NOMO-1 treated with dmso at 0.1 percent for 144 hours (cell line): ENCODE data around the gene RAB27B.
"Not testable (repeated sequence)": the region's sequence is repeated elsewhere in the genome, so short reads cannot be mapped to it uniquely, and the experiment has no call there.

Source experiments
- DNase-seq: peaks from one replicate; lab custom pipeline; 2025; ENCODE audit not compliant: unreplicated experiment; lab: John Stamatoyannopoulos, UW

The RAB27B gene, protein sequence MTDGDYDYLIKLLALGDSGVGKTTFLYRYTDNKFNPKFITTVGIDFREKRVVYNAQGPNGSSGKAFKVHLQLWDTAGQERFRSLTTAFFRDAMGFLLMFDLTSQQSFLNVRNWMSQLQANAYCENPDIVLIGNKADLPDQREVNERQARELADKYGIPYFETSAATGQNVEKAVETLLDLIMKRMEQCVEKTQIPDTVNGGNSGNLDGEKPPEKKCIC

DNA sequence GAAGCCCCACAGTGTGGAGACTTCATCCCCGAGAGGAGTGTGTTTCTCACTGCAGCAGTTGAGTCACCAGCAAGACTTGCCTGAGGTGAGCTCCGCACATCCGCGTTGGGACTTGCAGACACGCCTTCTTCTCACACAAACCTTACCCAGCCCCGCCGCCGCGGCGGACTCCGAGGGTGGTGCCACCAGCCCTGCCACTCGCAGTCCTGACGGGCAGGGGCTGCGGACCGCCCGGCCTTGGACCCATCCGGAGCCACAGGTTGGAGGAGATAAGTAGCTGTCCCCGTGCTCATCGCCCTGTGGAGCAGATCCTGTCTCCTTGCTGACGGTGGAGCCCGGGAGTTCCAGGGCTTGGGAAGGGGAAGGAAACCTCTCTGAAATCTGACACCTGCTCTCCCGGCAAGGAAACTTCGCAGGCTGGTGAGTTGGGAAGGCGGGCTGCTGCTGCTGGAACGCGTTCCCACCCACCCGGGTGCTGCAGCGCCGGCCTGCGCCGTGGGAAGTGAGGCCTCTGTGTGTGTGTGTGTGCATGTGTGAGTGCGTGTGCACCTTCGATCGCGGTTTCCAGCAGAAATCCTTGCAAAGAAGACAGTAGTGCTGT, at the start of gene RAB27B:
RAB27B (plus strand) TSS at position 197 of the 601 bp plus-strand sequence. CDS start 49,109 bp downstream, outside the sequence.
- DNase-seq, result peak; percentile 36

- DNase-seq, result no peak
These were observed 47.9 kb upstream of the RAB27B start for GRCh38 chr18:54780285-54780861.

DNA sequence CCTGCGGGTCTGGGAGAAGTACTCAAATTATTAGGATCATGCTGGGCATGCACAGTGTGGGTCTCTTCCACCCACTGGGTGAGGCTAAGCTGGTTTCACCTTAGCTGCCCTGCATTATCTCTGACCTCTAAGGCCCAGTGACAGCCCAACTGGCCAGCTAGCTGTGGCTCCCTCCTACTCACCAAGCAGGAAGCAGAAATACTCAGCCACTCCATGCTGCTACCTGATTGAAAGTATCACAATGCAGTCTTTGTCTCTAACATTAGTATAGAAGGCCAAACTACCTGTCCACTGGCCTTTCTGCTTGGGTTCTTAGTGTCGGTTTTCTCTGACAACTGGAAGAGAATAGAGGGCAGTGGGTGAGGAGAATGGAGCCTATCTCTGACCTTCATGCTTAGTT, 47.3 kb upstream of the RAB27B start:
- no peak for DNase-seq

DNA sequence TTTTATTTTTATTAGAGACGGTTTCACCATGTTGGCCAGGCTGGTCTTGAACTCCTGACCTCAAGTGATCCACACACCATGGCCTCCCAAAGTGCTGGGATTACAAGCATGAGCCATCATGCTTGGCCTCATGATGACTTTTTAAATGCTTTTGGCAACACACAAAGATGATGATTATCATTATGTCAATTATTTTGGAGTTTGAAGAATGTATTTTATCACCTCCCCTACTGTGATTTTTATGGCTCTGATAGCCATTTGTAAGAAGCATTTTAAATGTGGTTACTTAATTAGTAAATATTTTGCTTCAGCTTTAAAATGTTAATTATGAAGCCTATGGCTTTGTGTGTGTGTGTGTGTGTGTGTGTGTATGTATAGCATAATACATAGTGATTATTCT, 45.1 kb upstream of the RAB27B start:
- DNase-seq, result no peak

DNA sequence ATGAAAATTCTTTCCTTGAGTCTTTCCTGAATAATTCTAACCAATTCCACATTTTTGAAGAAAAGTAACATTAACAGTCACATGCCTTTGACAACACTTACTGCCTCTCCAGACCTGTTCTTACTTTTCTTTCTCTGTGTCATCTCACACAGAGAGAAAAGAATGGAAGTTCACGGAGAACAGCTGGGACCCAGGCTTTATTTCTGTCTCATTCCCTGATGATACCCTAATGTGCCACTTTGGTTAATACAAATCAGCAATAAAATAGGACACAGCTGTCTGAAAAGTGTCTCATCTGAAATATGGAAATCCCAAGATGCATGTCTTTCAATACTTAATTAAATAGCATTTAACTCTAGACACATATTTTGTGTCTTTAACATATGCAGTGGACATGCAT, 42.1 kb upstream of the RAB27B start:
- DNase-seq, result no peak

- DNase-seq, result no peak
These were observed 41.2 kb upstream of the RAB27B start for GRCh38 chr18:54787121-54787520.

DNA sequence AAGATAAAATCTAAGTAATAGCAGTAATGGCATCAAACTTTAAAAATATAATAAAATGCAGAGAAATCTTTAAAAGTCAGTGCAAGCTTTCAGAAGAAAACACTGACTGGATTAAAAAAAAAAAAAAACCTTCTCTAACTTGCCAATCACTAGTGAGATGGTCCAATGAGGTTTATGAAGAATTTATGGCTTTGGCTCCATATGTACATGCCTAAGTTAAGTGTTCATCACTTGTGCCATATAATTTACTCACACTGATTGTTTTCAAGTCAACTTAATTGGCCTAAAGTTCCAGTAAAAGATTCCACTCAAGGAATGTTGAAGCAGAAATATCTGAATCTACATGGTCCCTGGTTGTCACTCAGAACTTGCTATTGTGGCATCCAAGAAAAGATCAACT, 40.7 kb upstream of the RAB27B start:
- DNase-seq, result no peak

GRCh38 chr18:54790109-54790508, 38.2 kb upstream of the RAB27B start:
- no peak for DNase-seq

DNA sequence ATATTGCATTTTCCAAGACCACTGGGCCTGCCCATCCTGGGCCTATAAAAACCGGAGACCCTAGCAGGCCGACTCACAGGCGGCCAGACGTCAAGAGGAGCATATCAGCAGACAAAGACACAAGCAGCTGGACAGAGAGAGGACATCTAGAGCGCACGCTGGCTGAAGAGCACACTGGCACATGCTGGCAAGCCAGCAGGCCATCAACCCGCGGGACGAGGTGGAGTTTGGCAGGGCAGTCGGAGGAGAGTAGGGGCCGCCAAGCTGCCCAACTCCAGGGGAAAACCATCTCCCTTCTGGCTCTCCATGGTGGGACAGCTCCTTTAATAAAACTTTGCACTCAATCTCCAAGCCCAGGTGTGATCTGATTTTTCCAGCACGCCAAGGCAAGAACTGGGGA, 36.6 kb upstream of the RAB27B start:
- no peak for DNase-seq

GRCh38 chr18:54792079-54792478, 36.2 kb upstream of the RAB27B start:
- no peak for DNase-seq

DNA sequence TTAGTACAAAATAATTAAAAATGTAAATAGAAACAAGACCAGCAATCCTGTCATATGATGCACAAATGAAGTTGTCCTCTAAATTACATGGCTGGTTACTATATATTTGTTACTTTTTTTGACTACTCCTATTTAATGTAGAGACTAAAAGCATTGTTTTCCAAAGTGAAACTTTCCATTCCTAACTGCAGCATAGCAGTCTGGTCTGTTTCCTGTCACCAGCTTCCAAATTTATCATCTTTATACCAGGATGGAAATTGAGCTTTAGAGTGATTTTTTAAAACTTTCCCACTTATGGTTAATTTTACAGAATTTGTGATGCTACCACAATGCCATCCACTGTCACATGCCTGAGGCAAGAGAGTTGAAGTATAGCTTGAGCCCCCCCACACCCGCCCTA, 33.5 kb upstream of the RAB27B start:
- DNase-seq, result no peak

- DNase-seq, result no peak
These were observed 30.1 kb upstream of the RAB27B start for GRCh38 chr18:54798186-54798585.

- no peak for DNase-seq
These were observed 26.9 kb upstream of the RAB27B start for GRCh38 chr18:54801374-54801773.

DNA sequence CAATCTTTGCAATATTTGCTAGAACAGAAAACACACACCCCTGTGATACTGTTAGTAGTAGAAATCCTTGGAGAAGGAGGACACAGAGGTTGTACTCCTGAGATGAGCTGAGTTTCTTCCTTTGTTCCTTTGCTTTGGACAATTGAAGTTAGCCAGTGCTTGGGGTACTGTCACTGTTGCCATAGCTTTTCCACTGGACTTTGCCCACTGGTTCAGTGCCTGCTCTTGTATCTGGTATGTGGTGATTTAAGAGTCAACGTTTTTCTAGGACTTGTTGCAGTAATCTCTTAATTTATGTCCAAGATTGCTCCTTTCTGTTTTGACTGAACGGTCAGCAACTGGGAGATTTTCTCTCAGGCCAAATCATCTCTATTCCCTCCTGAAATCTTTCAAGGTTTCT, 26.1 kb upstream of the RAB27B start:
- no peak for DNase-seq

- DNase-seq, result no peak
These were observed 25.4 kb upstream of the RAB27B start for GRCh38 chr18:54802686-54803395.

DNA sequence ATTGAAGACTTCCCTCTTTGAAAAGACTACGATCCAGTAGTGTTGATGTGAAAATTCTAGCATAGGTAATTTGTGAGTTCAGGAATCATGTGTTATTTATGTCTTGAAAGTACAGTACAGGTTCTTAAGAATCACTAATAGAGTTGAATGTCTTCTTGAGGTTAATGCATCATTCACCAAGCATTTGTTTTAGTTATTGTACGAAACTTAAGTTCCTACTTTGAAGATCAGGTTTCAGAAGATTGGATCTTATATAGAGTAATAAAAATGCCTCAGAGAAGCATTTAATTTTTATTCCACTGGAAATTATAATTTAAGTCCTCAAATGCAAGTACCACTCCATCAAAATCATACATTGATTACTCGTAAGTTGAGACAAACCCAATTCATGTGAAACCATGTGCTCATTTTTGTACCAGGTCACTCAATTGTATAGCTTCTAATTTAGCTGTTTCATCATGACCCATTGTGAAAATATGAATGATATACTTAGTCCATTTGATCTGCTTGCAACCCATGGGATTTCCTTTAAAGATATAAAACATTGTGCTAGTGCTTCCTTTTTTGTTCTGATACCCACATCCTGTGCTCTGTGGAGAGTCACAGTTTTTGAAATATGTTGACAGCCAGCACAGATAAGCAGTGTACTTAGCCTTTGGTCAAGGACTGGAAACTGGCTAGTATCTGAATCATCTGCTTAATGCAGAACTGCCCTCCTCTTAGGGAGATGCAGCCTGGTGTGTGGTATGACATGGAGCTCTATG, 22.5 kb upstream of the RAB27B start:
- peak; percentile 83 for DNase-seq

DNA sequence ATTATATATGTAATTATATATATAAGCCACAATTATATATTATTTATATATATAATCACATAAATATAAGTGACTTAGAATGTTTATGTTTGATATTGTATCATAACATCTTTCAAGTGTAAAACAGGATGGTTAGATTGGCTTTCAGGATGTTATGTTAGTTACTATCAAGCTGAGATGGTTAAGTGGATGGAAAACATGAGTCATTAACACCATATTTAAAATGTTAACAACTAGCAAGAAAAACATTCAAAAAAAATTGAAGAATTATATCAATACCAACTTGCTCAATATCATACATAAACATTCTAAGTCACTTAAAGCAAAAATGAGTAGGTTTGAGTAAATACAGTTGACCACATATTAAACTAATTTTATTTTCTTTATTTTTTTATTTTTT, 21.8 kb upstream of the RAB27B start:
- DNase-seq, result no peak

- no peak for DNase-seq
These were observed 21.0 kb upstream of the RAB27B start for GRCh38 chr18:54807303-54807702.

GRCh38 chr18:54810662-54811061, 17.6 kb upstream of the RAB27B start:
- not testable (repeated sequence) for DNase-seq

GRCh38 chr18:54812885-54813284, 15.4 kb upstream of the RAB27B start:
- no peak for DNase-seq

DNA sequence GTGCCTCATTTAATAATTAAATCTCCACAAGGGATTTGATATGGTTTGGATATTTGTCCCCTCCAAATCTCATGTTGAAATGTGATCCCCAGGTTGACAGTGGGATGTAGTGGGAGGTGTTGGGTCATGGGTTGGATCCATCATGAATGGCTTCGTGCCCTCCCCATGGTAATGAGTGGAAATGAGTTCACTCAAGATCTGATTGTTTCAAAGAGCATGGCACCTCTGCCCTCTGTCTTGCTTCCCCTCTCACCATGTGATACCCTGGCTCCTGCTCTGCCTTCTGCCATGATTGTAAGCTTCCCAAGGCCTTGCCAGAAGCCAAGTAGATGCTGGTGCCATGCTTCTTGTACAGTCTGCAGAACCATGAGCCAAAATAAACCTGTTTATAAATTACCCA, 15.0 kb upstream of the RAB27B start:
- DNase-seq, result no peak
